HK-2 (cell line): Measurements from ENCODE around the gene ALDH1A1.
"Not testable (repeated sequence)": the region's sequence is repeated elsewhere in the genome, so short reads cannot be mapped to it uniquely, and the experiment has no call there.

Experiments used
- DNase-seq: peaks from one replicate; pipeline ENCODE4 v3.0.0-alpha.2; 2018; ENCODE audit not compliant: unreplicated experiment

The ALDH1A1 gene

DNA sequence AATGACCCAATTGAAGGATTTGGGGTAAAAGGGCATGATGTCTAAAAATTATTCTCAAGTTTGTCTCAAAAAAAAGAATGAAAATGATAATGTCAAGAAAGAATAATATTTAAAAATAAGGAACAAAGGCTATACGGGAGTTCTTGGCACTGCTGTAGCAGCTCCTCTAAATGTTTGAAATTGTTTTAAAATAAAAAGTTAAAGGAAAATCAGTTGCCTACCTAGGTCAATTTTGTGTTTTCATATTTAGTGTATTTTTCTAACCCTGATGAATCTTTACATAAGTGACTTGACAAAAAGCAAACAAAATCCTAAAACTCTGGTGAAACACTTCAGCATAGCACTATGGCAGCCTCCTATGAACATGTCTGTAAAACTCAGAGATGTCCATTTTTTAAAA lies 56.4 kb downstream of the ALDH1A1 start:
- no peak for DNase-seq

DNA sequence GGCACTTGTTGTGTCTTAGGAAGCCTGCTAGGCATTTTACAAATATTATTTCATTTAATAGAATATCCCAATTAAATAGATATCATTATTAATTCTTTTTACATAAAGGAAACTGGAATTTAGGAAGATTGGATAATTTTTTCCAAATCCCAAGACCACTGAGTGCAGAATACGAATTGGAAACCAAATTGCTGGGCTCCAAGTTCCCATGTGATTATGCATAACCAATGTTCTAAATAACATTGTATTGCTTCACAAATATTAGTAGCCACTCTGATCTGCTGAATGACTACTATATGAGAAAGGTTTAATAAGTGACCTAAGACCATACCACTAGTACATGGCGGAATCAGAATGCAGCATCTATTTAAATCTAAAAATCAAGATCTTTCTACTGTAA lies 57.7 kb downstream of the ALDH1A1 start:
- no peak for DNase-seq

DNA sequence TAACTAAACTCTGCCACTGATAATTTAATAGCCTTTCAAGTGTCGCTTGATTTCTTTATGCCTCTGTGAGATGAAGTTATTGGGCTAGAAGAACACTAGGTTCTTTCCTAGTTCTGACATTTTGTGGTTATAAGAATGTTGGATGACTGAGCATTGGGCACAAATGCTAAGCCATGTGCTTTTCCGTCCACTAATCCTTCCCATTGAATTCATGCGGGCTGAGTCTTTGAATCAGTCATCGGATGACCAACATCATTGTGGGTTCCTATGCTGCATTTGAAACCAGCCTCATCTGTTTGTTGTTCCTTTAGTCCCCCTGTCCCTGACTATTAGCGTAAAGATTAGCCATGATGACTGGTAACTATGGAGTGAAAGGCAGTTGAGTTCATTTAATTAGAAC lies 58.5 kb downstream of the ALDH1A1 start:
- DNase-seq: peak; percentile 11

DNA sequence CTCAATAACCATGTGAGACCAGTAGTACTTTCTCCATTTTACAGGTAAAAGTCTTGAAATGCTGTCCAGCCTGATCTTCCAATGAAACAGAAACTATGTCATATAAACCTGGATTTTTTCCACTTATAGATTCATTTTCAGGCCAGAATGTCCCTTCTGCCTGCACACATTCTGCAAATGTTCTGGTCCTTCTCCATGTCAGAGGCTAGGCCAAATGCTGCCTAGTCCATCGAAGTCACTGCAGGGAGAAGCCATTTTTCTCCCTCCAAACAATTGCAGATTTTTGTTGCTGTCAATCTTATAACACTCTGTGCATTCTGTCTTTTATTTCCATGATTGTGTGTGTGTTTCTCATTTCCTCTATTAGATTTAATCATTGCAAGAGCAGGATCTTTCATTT lies 59.4 kb downstream of the ALDH1A1 start:
- no peak for DNase-seq

DNA sequence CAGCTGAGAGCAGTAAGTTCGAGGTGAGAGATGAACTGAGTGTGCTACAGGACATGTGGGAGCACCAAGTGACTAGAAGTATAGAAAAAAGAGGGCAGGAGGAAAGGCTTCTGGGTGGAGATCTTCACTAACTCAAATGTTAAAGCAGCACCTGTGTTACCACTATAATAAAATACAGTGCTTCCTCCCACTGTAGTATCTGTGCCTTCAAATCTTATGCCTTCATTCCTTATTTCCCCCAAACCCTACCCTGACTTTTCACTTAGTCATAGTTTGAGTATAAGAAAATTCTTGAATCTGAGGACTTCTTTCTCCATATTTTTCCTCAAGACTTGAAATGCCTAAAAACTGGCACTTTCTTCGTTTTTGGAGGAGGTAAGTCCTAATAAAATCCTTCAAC lies 61.8 kb downstream of the ALDH1A1 start:
- DNase-seq: no peak

DNA sequence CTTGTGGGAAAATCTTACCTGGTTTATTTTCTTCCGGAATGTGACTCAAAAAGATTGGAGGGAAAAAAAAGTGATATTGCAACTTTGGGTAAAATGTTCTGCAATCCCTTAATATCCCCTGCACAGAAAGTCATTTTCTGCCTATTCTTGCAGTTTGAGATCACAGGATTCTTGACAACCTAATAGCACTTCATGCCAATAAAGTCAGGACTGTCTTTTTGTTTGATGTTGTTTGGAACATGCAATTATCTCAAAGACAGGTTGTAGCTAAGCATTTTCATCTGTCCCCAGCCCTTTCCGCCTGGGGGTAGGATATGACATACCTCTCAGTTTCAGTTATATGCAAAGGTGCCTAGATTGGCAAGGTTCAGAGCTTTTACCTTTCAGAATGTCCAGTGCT lies 63.9 kb downstream of the ALDH1A1 start:
- DNase-seq: no peak

DNA sequence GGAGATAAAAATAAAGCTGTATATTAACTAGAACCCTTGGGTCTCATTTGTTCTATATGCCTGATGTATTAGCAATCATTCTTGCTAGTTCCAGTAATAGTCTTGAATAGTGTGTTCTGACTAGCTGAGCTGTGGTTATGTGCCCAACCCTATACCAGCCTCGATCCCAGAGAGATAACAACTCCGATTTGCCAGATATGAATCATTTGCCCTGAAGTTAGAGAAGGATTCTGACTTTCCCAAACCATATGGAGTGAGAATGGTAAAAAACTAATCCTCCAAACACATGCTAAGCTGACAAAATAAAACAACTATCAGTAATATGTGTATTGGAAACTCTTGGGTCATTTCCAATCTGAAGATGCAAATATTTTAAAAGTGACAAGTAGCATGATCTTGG lies 64.8 kb downstream of the ALDH1A1 start:
- DNase-seq: no peak

DNA sequence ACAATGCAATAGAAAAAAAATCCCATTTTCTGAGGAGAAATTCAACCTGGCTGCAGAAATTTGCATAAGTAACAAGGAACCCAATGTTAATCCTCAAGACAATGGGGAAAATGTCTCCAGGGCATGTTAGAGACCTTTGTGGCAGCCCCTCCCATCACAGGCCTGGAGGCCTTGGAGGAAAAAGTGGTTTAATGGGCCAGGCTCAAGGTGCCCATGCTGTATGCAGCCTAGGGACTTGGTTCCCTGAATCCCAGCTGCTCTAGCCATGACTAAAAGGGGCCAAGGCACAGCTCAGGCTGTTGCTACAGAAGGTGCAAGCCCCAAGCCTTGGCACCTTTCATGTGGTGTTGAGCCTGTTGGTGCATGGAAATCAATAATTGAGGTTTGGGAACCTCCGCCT lies 66.5 kb downstream of the ALDH1A1 start:
- no peak for DNase-seq

DNA sequence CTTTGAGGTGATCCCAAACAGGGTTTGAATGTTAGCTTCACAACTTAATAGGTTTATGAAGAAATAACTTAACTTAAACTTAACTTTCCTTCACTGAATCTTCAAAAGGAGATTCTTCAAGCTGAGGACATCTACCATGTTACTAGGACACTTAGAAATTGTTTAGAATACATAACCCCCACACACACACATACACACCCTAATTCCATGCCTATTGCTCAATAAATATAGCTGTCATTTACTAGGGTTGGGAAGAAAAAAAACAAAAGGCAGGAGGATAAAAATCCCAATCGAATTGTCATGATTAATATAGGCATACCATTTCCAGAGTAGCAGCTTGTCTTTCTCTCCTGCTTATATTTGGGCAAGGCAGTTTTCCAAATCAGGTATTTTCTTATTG lies 68.3 kb downstream of the ALDH1A1 start:
- no peak for DNase-seq

DNA sequence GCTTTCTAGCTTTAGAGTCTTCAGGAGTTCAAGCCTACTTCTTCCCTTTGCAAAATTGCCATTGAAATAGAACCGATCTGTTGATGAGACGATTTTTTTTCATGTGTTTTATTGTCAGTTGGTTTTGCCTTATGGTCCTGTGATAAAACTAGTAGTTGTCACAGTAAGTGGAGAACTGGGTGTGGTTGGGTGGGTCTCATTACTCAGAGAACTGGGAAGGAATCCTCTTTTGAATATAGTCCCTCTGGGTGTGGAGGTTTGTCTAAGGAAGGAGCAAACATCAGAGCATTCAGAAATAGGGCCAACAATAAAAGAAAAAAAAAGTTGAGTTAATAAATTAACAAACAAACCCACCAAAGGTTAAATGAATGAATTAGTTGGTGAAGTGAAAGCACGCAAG lies 69.0 kb downstream of the ALDH1A1 start:
- DNase-seq: no peak

DNA sequence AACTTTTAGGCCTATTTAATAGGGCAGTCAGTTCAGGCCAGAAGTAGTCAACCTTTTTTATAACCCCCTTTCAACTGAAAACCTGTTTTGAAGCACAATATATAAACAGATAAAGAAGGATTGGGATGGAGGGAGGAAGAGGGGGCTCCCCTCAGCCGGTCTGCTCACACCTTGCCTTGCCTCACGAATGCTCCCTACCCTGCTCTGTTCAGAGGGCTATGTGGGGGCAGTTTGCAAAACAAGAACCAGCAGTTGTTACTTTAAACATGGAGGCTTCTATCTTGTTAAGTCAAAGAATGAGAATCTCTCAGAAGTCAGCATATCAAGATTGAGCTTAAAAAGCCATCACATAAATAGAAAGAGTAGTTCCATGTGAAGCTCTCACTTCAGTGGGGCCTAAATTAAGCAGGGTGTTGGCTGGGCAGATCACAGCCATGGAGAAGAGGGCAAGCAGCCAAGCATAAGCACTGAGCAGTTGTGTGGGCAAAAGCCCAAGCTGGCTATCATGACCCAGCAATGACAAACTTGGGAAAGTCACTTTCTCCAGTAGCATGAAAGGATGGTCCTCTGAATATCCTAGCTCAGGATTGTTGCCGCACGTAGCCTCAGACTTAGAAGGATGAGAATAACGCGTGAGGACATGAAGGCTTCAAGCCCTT lies 70.6 kb downstream of the ALDH1A1 start:
- no peak for DNase-seq

DNA sequence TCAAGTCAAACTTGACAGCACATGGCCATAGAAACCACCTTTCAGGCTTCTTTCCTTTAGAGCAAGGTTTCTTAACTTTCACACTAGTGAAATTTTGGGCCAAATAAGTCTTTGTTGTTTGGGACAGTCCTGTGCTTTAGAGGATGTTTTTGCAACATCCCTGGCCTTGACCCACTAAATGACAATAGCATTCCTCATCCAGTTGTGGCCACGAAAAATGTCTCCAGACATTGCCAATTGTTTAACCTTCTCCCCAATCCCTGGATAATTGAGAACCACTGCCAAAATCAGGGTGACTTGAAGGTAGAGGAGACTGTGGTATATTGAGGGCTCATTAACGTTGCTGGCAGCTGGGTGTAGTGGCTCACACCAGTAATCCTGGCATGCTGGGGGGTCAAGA lies 72.0 kb downstream of the ALDH1A1 start:
- DNase-seq: no peak

DNA sequence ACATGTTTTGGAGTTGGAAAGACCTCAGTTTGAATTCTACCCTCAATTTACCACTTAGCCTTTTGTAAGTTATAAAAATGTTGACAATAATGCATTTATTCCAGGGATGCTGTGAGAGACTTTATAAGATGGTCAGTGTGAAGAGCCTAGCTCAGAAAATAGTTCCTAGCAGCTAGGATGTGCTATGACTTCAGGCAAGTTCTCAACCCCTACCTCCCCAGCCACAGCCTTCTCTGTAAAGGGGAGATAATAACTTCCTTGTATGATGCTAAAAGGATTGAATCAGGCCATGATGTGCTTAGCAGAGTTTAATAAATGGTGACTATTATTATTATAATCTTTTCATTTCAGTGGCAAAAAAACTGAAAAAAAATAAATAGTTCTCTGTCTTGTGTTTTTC lies 77.6 kb downstream of the ALDH1A1 start:
- no peak for DNase-seq

DNA sequence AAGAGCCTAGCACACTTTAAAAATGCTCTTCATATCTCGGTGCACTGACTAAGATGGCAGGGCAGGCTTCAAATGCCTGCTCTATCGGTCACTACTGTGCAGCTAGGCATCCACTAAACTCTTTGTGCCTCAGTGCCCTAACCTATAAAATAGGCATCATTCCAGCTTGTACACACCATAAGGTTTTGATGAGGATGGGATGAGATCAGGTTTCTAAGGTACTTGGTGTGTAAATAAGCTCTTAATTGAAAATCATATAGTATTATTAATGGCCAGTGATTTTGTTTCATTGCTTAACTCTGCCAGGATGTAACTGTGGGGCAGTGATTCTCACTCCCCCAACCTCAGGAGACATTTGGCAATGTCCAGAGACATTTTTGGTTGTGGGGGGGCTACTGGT lies 78.5 kb downstream of the ALDH1A1 start:
- DNase-seq: no peak

DNA sequence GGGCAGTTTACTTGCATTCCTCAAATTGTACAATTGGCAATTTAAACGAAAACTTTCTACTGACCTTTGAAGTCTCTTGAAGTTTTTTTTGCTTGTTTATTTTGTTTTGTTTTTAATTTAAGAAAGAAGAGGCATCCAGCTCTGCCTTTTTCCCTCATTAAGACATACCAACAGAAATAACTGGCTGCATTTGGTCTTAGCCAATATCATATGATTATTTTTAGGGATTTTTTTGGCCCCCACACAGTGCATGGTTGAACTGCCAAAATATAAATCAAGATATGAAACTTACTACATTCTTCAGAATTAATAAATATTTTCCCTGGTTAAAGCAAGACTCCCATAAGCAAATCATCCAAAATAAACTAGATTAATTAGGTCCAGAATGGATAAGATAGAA lies 79.4 kb downstream of the ALDH1A1 start:
- no peak for DNase-seq

DNA sequence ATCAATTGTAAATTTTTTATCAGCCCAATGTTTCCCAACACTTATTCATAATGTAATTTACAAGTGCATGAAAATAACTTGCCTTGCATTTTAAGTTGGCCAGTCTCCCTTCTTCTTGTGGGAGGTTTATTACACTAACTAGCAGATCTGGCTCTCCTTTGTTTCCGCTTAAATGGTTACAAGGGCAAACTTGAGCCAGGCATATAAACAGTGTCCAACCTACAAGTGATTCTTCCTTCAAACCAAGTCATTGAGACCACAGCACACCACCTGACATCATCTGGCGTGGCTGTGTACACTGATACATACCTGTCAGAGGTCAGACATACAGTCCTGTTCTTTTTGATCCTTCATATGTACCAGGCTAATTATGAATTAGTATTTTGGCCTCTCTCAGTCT lies 80.1 kb downstream of the ALDH1A1 start:
- no peak for DNase-seq

DNA sequence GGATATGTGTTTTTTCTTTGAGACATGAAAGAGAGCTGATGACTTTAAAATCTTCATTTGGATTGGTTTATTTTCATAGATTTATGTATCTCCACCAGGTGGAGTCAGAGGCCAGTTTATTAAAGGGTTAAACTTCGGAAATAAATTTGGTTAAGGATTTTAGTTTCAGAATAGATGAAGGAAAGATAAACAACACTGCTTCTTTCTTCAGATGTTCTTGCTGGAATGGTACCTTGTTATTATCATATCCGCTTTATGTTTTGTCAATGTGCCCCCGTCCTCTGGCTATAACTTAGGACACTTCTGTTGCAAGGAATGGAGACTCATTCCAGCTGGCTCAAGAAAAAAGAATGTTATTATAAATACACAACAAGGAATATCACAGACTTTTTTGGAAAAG lies 81.2 kb downstream of the ALDH1A1 start:
- no peak for DNase-seq

DNA sequence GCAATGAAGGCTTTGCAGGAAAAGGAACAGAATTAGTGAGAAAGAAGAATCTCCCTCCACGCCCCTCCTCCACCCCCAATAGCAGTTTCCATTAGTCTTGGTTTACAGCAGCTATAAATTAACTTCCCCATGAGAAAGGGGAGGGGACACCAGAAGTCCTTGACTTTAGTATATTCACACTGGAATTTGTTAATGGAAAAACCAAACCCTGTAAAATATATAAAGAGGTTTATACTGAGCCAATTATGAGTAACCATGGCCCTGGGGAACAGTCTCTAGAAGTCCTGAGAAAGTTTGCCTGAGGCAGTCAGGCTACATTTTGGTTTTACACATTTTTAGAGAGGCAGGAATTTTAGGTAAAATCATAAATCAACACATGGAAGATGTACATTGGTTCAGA lies 88.5 kb downstream of the ALDH1A1 start:
- no peak for DNase-seq

DNA sequence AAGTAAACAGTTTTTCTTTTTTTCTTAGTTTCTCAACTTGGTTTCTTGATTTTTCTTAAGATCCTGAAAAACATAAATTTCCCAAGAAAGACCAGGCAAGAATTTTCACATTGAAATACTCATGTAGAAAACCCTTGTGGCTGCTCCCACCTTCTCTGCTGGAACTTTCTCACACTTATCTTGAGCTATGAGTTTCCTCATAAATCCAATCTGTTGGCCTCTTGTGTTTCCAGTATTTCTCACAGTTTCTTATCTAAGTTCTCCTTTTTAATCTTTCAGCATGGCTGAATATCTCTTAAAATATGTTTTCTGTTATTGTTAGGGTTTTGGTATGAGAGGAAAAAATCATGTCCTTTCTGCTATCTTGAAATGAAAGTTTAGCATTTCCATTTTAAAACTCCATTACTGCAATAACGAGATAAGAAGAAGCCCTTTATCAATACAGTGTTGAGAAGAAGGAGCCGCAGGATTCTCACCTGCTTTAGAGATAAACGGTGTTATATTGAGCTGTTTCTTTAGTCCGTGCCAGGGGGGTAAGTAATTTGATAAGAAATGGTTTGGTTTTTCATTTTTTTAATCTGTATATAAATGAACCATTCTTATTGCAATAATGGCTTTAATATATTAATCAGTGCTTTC lies 89.3 kb downstream of the ALDH1A1 start:
- DNase-seq: no peak

DNA sequence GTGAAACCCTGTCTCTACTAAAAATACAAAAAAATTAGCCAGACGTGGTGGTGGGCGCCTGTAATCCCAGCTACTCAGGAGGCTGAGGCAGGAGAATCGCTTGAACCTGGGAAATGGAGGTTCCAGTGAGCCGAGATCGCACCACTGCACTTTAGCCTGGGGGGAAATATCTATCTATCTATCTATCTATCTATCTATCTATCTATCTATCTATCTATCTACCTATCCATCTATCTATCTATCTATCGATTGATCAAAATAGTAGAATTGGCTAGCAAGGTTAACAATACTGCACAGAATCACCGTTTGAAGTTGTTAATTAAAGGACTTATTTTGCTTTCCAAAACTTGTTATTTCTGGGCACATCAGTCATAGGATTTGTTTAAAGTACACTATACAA lies 90.1 kb downstream of the ALDH1A1 start:
- DNase-seq: not testable (repeated sequence)

DNA sequence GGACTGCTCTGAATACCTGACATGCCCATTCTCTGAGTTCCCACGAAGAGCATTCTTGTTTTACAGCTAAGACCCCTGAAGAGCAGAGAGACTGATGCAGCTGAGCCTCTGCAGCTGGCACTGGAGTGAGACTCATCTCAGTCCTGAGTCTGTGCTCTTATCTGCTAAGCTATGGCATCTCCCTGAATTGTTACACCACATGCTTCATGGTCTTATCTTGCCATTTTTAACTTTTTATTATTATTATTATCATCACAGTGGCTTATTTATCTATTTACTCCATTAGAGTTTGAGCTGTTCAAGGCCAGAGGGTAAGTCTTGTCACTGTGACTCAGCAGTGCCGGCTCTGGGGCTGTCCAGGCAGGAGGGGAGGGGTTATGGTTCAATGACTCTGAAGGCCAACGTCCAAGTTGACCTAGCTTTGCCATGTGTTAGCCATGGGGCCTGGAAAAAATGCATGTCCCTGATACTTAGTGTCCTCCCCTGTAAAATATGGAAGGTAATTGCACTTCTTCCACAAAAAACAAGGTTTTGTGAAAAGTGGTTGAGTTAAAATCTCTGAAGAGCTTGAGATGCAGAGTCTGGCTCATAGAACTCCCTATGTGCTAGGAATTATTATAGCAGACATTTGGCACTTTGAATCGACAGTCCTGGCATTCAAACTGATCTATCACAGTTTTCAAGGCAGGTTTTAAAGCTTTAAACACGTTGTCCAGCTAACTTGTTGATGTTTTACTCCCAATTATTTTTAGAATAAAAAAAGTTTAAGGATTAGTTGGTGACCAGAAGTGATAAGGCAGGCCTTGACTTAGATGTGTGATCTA lies 94.6 kb downstream of the ALDH1A1 start:
- DNase-seq: peak; percentile 2

DNA sequence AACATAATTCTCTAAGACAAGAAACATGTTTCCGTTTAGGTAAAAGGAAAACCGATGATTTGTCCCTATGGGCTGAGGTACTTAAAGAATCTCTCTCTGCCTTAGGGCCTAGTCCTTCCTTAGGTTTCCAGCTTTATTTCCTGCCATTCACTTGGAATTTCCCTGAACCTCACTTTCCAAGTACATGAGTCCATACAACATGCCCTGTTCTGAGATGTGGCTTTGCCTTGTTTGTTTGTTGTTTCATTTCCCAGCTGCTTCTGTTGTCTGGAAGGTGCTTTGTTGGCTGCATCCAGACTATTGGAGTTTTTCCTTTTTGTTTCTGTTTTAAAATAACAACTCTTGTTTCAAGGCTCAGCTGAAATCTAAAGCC lies 95.2 kb downstream of the ALDH1A1 start:
- no peak for DNase-seq

DNA sequence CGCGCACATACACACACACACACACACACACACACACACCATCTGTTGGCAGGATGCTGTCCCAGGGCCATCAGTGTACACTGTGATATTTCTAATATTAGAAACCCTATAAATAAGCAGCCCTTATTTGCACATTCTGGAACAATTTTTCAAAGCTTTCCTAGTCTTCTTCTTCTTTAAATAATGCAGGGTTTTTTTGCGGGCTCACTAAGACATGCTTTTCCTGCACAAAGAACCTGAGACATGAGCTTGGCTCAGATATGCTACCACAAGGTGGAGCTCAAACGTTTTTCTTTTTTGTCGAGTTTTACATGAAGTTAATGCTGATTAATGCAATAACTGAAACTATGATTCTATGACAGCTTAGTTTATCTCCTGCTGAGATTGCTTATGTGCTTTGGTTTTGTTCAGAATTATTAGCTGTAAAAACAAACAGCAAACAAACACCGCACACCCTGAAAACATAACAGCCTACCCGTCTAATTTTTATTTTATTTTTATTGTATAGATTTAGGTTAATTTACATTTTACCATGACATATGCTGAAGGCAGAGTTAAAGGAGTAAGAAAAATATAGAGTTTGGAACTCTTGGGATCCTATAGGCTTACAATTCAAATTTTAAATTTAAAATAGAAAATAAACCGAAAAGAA lies 95.8 kb downstream of the ALDH1A1 start:
- no peak for DNase-seq
